GM18508 (cell line): Measurements from ENCODE around the gene SH3BGRL2.
A peak's percentile ranks its signal among the peaks of the same experiment; 100 is the strongest.

Source experiments
- ATAC-seq: cut with Tn5 transposase; IDR thresholded peaks from one replicate; pipeline ENCODE4 v1.9.1; 2021; ENCODE audit warnings: moderate number of reproducible peaks; ENCODE audit not compliant: insufficient read depth, unreplicated experiment

Gene SH3BGRL2

GRCh38 chr6:79687759-79688158 lies 56.6 kb downstream of the SH3BGRL2 start:
- no peak for ATAC-seq

DNA sequence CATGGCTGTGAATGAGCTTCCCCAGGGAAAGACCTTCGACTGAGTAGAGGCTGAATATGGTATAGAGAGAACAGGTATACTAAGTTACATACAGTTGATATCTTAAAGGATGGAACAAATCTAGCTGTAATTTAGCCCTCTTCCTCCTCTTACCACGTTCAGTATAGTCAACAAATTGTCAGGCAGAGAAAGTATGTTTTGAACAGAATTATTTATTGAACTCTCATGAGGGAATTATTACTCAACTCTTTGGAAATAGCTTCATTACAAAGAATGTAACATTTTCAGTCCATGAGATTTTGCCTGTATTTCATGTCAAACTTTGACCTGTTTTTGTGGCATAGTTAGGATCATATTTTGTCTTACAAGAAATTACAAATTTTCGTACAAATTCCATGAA lies 63.0 kb downstream of the SH3BGRL2 start:
- no peak for ATAC-seq

DNA sequence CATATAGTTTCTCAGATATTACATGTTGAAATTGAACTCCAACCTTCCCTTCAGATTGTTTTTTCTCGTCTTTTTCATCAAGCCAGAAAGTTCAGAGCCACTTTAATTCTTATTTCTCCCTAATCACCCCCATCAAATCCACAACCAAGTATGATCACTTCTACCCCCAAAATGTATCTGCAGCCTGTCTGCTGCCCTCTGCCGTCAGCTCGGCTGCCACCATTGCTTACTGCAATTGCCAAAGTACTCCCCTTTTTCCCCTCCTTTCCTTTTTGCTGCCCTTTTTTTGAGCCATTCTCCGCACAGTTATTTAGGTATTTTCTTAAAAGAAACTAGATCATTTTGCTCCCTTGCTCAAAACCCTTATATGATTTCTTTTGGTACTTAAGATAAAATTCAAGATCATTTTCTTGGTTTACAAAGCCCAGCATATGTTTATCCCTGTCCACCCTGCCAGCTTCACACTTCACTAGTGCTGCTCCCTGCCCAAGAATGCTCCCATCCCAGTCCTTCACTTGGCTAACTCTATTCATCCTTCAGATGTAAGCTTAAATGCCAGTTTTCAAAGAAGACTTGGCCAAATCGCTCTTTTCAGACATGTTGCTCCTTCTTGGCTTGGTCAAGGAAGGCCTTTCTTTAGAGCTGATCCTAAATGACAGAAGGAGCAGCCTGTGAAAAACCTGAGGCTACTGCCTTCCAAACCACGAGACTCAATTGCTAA lies 63.7 kb downstream of the SH3BGRL2 start:
- no peak for ATAC-seq

DNA sequence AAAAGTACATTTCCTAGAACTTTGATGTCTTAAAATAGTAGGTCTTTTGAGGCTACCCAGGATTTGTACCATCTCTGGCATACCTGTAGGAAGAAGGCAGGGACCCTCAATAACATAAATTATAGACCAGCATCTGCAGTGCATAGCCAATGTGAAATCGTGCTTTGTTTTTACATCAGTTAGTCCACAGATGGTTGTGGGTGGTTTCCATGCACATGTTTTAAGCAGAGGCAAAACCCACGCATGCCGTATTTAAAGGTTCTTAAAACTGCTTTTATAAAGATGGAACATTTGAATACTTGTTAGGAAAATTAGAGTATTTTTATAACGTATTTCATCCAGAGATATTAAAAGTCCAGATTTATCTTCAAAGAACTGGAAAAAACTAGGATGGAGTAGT lies 66.3 kb downstream of the SH3BGRL2 start:
- ATAC-seq: no peak

DNA sequence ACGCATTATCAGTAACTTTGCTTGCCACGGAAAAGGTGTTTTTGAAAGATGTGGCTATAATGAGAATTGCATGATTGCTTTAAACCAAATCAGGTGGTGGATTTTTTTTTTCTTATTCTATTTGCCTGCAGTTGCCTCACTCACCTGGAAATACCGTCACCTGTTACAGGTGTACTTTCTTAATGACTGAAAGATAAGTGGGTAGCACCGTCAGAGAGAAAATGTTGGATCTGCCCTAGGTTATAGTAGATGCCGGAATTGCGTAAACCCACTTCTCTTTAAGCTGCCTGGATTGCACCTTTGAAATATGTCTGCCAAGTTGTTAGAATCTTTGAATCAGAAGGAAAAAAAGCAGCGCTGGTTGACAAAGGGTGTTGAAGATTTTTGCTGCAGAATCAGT lies 68.5 kb downstream of the SH3BGRL2 start:
- ATAC-seq: no peak

GRCh38 chr6:79702691-79703090 lies 71.6 kb downstream of the SH3BGRL2 start:
- ATAC-seq: no peak

DNA sequence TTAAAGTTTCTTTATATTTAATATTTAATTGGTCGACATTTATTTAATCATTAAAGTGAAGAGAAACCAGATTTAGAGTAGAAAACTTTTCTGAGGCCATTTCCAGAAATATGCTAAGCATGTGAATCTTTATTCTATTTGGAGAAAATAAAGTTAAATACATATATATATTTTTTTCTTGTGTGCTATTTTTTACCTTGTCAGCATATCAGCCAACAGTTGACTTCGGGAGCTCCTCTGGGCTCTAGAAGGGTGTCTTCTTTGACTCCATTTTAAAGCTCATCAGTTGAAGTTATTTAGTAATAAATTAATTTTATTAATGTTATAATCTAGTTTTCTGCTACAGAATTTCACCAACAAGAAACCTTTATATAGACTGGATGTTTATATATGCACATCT lies 73.1 kb downstream of the SH3BGRL2 start:
- ATAC-seq: no peak

DNA sequence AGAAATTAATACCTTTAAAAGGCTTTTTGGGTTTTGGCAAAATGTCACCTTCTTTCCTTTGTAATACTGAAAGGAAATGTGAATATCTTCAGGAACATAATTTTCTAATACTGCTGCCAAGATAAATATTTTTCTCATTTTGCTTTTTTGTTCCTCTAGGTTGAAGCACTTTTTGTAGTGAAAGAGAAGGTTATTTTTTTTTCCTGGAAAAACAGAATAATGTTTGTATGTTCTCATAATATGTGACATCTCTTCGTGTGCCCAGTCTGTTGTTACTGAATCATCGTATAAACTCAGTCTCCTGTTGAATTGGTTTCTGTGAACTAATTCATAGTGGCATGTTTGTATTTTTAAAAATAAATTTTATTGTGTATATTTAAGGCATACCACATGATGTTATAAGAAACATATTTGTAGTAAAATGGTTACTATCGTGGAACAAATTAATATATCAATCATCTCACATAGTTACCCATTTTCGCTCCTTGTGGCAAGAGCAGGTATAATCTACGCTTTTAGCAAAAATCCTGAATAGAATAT lies 74.4 kb downstream of the SH3BGRL2 start:
- no peak for ATAC-seq

- no peak for ATAC-seq
These were observed 75.4 kb downstream of the SH3BGRL2 start for GRCh38 chr6:79706527-79706926.

GRCh38 chr6:79707621-79708020 lies 76.5 kb downstream of the SH3BGRL2 start:
- no peak for ATAC-seq

DNA sequence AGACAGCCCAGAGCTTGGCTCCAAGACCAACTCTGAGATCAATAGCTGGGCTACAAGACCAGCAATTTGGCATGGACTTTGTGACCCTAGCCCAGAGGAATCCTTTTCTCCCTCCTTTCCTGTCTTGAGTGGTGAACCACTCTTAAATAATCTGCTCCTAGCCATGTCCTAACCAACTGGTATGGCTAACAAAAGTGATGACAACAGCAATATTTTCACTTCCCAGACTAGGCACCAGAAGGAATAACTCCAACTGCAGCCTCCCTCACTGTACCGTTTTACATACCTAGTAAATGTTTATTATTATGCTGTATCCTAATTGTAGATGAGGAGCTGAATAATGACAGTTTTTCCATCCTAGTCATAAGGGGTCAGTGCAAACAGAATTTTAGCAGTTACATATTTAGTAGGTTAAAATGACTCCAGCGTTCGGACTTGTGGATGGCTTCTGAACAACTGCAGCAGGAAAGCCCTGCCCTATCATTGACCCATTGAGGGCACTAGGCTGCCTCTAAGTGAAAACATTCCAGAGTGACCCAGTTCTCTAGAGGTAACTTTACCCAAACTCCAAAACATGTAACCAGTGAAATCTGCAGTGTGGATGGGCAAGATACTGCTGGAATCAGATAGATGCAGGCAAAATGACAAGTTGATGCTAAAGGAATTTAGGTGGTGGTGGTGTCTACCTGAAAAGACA lies 77.1 kb downstream of the SH3BGRL2 start:
- no peak for ATAC-seq

DNA sequence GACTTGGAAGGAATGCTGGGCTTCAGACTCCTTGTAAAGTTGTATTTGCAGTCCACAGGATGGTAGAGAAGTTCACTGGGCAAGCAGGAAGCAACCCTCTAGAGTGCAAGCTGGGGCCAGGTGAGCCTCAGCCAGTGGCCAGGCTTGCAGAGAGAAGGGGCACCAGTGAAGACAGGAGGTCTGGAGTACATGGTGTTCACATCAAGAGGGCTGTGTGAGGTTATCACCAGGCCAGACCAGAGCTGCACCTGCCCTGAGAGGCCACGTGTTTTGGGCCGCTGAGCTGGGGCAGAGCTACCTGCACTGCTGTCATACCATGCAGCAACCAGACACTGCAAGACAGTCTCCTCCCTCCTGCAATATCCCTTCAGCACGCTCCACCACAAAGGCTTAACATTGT lies 79.0 kb downstream of the SH3BGRL2 start:
- no peak for ATAC-seq

GRCh38 chr6:79711167-79711566 lies 80.0 kb downstream of the SH3BGRL2 start:
- ATAC-seq: no peak

- no peak for ATAC-seq
These were observed 81.0 kb downstream of the SH3BGRL2 start for GRCh38 chr6:79712144-79712543.

- ATAC-seq: no peak
These were observed 81.5 kb downstream of the SH3BGRL2 start for GRCh38 chr6:79712616-79713135.

- peak; percentile 43 for ATAC-seq
These were observed 82.7 kb downstream of the SH3BGRL2 start for GRCh38 chr6:79713701-79714322.

DNA sequence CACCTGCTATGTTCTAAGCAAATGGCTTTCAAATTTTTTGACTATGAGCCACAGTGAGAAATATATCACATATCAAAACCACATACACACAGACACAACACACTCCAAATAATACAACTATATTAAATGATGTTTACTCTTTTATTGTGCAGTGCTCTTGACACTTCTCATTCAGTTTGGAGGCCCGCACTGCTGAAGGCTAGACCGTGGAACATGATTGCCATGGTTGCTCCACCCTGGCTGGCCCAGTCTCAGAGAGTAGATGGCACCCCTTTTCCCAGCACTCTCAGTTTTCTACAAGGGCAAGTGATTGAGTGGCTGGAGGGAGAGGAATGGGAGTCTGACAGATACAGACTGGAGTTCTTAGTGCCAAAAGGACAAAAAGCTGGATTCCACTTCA lies 86.9 kb downstream of the SH3BGRL2 start:
- ATAC-seq: no peak

- peak; percentile 29 for ATAC-seq
These were observed 87.5 kb downstream of the SH3BGRL2 start for GRCh38 chr6:79718509-79719247.

DNA sequence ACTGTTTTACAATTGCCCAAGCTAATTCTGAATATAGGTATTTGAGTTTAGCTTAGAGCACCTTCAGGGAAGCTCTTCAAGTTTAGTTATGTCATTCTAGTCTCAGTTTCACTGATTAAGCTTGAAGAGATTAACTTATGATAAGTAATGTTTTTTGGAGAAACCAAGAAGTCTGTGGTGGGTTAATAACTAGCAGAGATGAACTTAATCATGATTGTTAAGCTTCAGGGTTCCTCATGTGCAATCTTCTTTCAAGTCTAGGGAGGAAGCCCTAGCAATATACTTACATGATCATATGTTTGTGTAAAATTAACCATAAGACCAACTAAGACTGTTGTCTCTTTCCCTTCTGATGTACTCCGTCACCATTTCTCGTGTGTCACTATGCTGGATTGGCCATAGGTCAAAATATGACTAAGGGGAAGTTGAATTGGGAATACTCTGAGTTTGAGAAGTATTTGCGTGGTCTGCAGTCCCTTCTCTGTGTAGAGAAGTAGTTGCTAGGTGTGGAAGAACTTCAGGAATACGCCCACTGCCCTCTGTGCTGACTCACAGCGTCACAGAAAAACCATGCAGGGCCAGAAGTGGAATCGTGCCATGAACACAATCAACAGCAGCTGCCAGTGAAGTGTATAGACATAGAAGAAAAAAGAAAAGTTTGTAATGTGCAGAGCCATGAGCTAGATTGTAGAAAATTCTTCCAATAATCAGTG lies 88.3 kb downstream of the SH3BGRL2 start:
- ATAC-seq: peak; percentile 68

- no peak for ATAC-seq
These were observed 93.7 kb downstream of the SH3BGRL2 start for GRCh38 chr6:79724816-79725215.
